Fibroblast of pulmonary artery (primary cell): ENCODE data around the gene TTC28.

Experiments
- DNase-seq: peaks from one replicate; pipeline ENCODE4 v3.0.0-alpha.2; 2010; ENCODE audit warnings: low read depth
- H3K4me3 ChIP-seq: replicated peaks from 2 replicates; pipeline ENCODE4 v1.5.1; 2011; ENCODE audit warnings: low read depth, mild to moderate bottlenecking, control low read depth, low read length, moderate library complexity
- TF ChIP-seq, protein P1 (sequence below): IDR thresholded peaks from 2 replicates; pipeline ENCODE4 v1.5.1; 2011; ENCODE audit warnings: mild to moderate bottlenecking, control low read depth, low read length, inconsistent platforms; ENCODE audit errors: missing control alignments

The TTC28 gene

GRCh38 chr22:27941143-27941542, 738.5 kb downstream of the TTC28 start:
- TF ChIP-seq, protein P1, sequence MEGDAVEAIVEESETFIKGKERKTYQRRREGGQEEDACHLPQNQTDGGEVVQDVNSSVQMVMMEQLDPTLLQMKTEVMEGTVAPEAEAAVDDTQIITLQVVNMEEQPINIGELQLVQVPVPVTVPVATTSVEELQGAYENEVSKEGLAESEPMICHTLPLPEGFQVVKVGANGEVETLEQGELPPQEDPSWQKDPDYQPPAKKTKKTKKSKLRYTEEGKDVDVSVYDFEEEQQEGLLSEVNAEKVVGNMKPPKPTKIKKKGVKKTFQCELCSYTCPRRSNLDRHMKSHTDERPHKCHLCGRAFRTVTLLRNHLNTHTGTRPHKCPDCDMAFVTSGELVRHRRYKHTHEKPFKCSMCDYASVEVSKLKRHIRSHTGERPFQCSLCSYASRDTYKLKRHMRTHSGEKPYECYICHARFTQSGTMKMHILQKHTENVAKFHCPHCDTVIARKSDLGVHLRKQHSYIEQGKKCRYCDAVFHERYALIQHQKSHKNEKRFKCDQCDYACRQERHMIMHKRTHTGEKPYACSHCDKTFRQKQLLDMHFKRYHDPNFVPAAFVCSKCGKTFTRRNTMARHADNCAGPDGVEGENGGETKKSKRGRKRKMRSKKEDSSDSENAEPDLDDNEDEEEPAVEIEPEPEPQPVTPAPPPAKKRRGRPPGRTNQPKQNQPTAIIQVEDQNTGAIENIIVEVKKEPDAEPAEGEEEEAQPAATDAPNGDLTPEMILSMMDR: no peak
- H3K4me3 ChIP-seq: no peak overlapping the region
- no peak for DNase-seq

GRCh38 chr22:27937453-27937852, 742.2 kb downstream of the TTC28 start:
- DNase-seq: no peak
- no peak overlapping the region for H3K4me3 ChIP-seq
- TF ChIP-seq, protein P1: peak; percentile 28

GRCh38 chr22:27935897-27936296, 743.7 kb downstream of the TTC28 start:
- no peak overlapping the region for H3K4me3 ChIP-seq
- TF ChIP-seq, protein P1: no peak
- no peak for DNase-seq

GRCh38 chr22:27934069-27934468, 745.6 kb downstream of the TTC28 start:
- H3K4me3 ChIP-seq: no peak overlapping the region
- TF ChIP-seq, protein P1: no peak
- no peak for DNase-seq

DNA sequence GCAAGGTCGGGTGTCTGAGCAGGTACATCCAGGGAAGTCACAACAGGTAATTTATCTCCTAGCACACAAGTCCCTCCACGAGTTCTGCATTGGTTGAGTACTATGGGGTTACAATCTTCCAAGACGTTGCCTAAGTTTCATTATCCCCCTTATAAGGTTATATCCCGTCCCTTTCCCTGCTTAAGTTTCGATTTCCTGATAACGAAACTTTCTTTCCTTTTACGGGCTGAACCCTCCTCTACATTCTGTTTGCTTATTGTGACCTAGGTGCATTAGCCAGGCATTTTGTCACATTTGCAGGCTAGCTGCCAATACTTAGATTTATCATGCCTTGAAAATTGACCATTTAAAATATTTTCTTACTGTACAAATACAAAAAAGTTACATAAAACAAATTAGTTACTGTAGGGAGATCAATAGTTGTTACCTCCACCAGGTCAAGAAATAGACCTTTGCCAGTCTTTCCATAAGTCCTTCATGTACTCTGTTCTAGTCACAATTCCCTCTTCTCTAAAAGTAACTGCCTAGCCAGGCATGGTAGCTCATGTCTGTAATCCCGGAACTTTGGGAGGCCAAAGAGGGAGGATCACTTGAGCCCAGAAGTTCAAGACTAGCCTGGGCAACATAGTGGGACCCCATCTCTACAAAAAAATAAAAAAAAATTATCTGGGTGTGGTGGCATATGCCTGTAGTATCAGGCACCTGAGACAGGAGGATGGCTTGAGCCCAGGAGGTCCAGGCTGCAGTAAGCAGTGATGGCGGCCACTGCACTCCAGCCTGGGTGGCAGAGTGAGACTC, 746.3 kb downstream of the TTC28 start:
- H3K4me3 ChIP-seq: no peak overlapping the region
- no peak for DNase-seq

DNA sequence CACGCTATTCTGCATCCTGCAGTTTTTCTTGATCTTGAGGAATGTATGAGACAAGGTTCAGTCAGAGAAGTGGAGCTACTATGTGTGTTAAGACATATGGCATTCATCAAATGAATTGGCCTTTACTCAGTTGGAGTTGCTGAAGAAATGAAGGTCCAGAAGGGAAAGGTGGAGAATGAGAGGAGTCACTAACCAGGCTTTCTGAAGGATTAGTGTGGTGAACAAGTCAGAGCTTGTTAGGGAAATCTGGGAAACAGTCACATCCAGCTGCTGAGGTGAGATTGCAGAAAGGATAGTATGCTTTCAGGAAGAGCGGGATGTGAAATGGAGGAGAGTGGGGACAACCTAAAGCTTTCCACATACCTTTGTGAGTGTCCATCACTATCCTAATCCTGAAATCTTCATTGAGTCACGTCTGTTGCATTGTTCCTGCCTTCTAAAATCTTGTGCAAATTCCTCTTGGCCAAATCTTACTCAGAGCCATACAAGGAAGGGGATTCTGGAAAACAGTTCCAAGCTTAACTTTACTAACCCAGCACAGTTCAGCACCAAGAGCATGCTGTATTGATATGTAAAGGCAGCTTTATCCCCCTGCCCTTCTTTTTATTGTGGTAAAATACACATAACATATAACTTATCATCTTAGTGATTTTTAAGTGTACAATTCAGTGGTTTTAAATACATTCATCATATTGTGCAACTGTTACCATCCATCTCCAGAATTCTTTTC, 749.1 kb downstream of the TTC28 start:
- peak; percentile 17 for DNase-seq
- H3K4me3 ChIP-seq: no peak overlapping the region
- TF ChIP-seq, protein P1: no peak

More for the DNA sequence above, 746.3 kb downstream of the TTC28 start:
- TF ChIP-seq, protein P1: no peak
